IgD-negative memory B cell (primary cell): ENCODE results near the gene PRSS58. TPM values are rescaled to one million over a fixed set of nuclear protein-coding genes. Genes with fewer than 3 reads are reported as not detected.

Experiments
- H3K27ac Mint-ChIP-seq, 3 donors: one replicate each; pipeline ENCODE4 v1.8.0; 2020 to 2022; ENCODE audit warnings: mild to moderate bottlenecking in 3 of 3, mixed read lengths in 3 of 3, moderate library complexity in 1 of 3
- H3K27me3 Mint-ChIP-seq: one replicate; pipeline ENCODE4 v1.8.0; 2021; ENCODE audit warnings: mixed read lengths
- H3K36me3 Mint-ChIP-seq: one replicate; pipeline ENCODE4 v1.8.0; 2020; ENCODE audit warnings: mild to moderate bottlenecking, mixed read lengths
- H3K4me1 Mint-ChIP-seq, 3 donors: one replicate each; pipeline ENCODE4 v1.8.0; 2020 to 2022; ENCODE audit warnings: mixed read lengths in 3 of 3, mild to moderate bottlenecking in 1 of 3
- H3K4me3 Mint-ChIP-seq, 4 donors: one replicate each; pipeline ENCODE4 v1.8.0; 2020 to 2022; ENCODE audit warnings: mild to moderate bottlenecking in 4 of 4, mixed read lengths in 4 of 4, moderate library complexity in 3 of 4
- H3K9me3 Mint-ChIP-seq, 3 donors: one replicate each; pipeline ENCODE4 v1.8.0; 2020 to 2021; ENCODE audit warnings: mixed read lengths in 3 of 3, mild to moderate bottlenecking in 1 of 3
- polyA plus RNA-seq: library from polyadenylated mRNA; unstranded; fragments of 300-500 nt; fragmentation: Illumina TruSeq; gene quantifications from one replicate; pipeline ENCODE4 v1.2.3, GENCODE V29; 2021

The PRSS58 gene, protein sequence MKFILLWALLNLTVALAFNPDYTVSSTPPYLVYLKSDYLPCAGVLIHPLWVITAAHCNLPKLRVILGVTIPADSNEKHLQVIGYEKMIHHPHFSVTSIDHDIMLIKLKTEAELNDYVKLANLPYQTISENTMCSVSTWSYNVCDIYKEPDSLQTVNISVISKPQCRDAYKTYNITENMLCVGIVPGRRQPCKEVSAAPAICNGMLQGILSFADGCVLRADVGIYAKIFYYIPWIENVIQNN
- polyA plus RNA-seq, result not detected

DNA sequence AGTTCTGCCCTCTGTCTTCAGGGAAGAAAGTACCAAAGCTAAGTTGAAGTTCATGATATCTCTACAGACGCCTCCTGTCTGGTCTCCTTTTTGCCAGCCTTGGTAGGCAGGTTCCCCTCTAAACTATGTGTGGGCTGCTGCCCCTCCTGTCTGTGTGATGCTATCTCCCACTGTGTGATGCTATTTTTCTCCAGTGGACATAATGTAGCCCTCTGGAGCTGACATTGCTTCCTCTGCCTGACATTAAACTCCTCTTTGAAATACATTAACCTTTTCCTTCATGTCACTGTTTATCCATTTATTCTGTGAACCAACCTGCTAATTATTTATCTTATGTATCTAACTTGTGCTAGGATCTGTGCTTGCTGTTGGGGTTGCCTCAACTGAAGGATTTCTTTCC lies at the start of gene PRSS58:
PRSS58 (minus strand) TSS at position 101 of the 400 bp plus-strand sequence. CDS start 351 bp downstream, outside the sequence.
- peaks cover 2% of the 10 kb centered on the region for H3K36me3 Mint-ChIP-seq
- H3K4me1 Mint-ChIP-seq, result no peaks in the 10 kb centered on the region
- H3K27me3 Mint-ChIP-seq, result no peaks in the 10 kb centered on the region
- H3K4me3 Mint-ChIP-seq, result no peak within 1 kb of the TSS
- peaks cover 0 to 7% (median 0%) of the 10 kb centered on the region in 3 donors for H3K9me3 Mint-ChIP-seq
- H3K27ac Mint-ChIP-seq, result no peak within 1 kb of the TSS

DNA sequence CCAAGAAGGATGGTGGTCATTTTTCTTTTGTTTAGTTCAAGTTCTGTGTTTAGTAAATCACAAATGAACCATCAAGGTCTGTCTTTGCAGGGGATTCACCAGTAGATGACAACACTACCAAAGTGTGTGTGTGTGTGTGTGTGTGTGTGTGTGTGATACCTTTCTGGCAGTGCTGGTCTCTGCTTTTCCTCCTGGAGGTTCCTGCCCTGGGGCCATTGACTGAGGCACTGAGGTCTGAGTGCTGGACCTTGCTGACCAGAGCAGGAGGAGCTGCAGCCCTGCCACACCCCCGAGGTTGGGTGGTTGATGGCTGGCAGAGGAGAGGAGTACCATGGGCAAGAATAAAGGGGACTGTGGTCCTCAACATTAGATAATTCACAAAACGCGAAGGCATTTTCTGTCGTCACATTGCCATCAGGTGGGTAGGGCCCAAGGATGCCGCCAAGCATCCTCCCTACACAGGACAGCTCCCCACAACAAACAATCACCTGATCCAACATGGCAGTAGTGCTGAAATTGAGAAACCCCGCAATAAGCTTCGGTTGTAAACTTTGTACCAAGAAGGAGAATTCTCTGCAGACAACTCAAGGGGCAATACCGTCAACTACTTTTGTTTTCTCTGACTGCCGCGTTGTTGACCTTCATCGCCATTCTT lies 49.5 kb upstream of the PRSS58 start:
- peaks cover 10% of the 10 kb centered on the region for H3K27me3 Mint-ChIP-seq
- H3K4me3 Mint-ChIP-seq, result peak overlapping the region in 1 of 4 donors; percentile 47
- H3K27ac Mint-ChIP-seq, result peak overlapping the region in 1 of 3 donors; percentile 72
- peaks cover 0 to 3% (median 0%) of the 10 kb centered on the region in 3 donors for H3K9me3 Mint-ChIP-seq
- H3K36me3 Mint-ChIP-seq, result no peaks in the 10 kb centered on the region
- H3K4me1 Mint-ChIP-seq, result peaks cover 0 to 2% (median 0%) of the 10 kb centered on the region in 3 donors

DNA sequence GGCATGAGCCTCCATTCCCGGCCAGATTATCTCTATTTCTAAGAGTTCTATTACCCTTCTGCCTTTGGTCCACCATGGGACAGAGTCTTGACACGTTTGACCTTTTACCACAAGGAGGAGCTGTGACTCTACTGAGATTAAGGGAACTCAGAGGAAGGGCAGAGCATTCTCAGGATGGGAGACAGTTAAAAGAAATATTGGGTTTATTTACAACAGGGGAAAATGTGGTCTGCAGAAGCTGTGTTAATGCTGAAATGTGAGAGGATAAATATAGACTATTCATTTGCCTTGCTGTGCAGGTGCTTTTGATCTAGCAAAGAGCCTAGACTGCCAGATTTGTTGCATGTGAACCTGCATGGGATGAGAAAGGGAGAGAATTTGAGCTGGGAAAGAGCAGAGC lies 45.8 kb upstream of the PRSS58 start:
- peaks cover 0 to 2% (median 2%) of the 10 kb centered on the region in 3 donors for H3K4me1 Mint-ChIP-seq
- H3K4me3 Mint-ChIP-seq, result no peak overlapping the region
- no peaks in the 10 kb centered on the region for H3K36me3 Mint-ChIP-seq
- peaks cover 11% of the 10 kb centered on the region for H3K27me3 Mint-ChIP-seq
- peaks cover 0 to 3% (median 0%) of the 10 kb centered on the region in 3 donors for H3K9me3 Mint-ChIP-seq
- no peak overlapping the region for H3K27ac Mint-ChIP-seq

DNA sequence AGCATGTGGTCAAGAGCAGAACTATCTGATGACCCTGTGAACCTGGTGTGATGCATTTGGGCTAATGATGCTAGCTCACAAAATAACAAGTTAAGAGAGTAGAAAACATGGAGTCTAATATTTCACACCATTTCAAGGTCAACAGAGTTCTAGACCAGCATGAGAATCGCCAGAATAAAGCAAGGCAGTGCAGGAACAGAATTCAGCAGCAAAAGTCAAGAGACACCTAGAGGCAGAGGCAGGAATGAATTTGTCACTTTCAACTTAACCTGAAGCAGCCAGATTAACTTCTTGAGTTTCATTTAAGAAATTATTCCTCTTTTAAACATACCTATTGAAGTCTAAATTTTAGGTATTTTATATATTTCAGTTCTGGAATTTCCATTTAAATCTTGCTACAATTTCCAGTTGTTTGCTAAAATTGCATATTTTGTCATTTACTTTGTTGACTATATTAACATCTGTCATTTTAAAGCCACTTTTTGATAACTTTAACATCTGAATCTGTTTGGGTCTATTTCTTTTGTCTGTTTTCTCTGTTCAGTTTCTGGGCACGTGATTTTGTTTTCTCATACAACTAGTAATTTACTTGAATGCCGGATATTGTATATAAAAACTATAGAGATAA lies 44.2 kb upstream of the PRSS58 start:
- H3K4me1 Mint-ChIP-seq, result peaks cover 0 to 2% (median 2%) of the 10 kb centered on the region in 3 donors

DNA sequence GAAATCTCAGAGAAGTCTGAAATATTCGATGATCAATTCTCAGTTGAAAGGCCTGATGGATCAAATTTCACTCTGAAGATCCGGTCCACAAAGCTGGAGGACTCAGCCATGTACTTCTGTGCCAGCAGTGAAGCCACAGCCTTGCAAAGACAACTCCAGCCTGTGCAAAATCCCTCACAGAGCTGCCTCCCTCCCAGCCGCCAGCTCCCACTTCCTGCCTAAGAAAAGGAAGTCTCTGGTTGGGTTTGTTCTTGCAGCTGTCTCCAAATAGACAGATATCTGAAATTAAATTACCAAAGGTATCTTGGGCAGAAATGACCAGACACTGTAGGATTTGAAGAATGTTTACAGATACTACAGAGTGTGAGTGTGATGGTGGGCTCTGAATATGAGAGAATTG lies 43.4 kb upstream of the PRSS58 start:
- peaks cover 0 to 2% (median under 1%) of the 10 kb centered on the region in 3 donors for H3K4me1 Mint-ChIP-seq
- peaks cover 21% of the 10 kb centered on the region for H3K27me3 Mint-ChIP-seq
- H3K9me3 Mint-ChIP-seq, result peaks cover 0 to 4% (median 2%) of the 10 kb centered on the region in 3 donors
- H3K4me3 Mint-ChIP-seq, result peak overlapping the region in 1 of 4 donors; percentile 31
- no peak overlapping the region for H3K27ac Mint-ChIP-seq
- H3K36me3 Mint-ChIP-seq, result no peaks in the 10 kb centered on the region

More for the DNA sequence above, 44.2 kb upstream of the PRSS58 start:
- no peak overlapping the region for H3K27ac Mint-ChIP-seq
- H3K36me3 Mint-ChIP-seq, result no peaks in the 10 kb centered on the region
- peaks cover 19% of the 10 kb centered on the region for H3K27me3 Mint-ChIP-seq
- H3K4me3 Mint-ChIP-seq, result no peak overlapping the region
- peaks cover 0 to 3% (median under 1%) of the 10 kb centered on the region in 3 donors for H3K9me3 Mint-ChIP-seq

DNA sequence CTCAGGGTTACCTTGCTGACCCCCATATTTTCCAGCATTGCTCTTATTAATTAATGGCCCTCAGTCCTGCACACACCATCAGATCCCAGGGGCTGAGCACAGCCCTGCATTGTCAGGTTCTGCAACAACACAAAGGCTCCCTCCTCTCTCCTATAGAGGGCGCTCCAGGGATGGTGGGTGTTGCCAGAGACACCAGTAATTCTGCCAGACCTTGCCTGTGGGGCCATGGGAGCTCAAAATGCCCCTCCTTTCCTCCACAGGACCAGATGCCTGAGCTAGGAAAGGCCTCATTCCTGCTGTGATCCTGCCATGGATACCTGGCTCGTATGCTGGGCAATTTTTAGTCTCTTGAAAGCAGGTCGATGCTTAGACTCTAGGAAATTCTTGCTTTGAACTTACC lies 42.8 kb upstream of the PRSS58 start:
- Mint-ChIP-seq H3K27ac (no peak overlapping the region), H3K9me3 (peaks cover 0 to 4% (median 2%) of the 10 kb centered on the region in 3 donors)

DNA sequence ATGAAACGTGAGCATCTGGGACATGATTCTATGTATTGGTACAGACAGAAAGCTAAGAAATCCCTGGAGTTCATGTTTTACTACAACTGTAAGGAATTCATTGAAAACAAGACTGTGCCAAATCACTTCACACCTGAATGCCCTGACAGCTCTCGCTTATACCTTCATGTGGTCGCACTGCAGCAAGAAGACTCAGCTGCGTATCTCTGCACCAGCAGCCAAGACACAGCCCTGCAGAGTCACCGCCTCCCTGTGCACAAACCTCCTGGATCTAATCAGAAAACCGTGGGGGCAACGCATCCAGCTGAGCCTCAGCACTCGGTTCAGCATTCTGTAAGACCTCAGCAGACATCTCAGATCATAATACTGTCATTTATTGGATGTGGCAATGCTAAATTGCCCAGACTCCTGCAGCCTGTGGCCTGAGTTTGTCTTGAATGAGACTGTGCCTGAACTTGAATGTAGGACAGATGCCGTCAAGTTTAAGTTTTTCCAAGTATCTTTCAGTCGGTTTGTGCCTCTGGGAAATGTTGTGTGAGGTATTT lies 41.5 kb upstream of the PRSS58 start:
- Mint-ChIP-seq H3K27me3 (peaks cover 22% of the 10 kb centered on the region), H3K4me3 (peak overlapping the region in 1 of 4 donors; percentile 12)

More for the DNA sequence above, 42.8 kb upstream of the PRSS58 start:
- Mint-ChIP-seq H3K4me3 (no peak overlapping the region), H3K36me3 (no peaks in the 10 kb centered on the region), H3K27me3 (peaks cover 25% of the 10 kb centered on the region), H3K4me1 (peaks cover 0 to 2% (median 0%) of the 10 kb centered on the region in 3 donors)

DNA sequence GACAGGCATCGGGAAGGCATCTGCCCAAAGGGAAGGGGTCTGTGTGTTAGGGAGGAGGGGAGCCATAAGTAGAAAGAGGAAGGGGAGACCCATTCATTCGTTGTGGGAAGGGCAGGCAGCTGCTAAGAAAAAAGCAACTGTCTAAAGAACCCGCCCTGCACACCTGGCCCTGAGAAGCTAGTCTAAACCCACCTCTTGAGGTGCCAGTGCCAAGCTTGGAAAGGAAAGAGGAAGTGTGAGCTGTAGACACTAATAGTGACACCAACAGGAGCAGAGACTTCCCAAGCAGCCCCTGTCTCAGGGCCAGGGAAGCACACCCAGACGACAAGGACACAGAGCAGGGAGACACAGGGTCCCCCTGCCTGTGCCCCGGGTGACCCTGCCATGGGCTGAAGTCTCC lies 40.8 kb upstream of the PRSS58 start:
- no peak overlapping the region for H3K4me3 Mint-ChIP-seq
- H3K27me3 Mint-ChIP-seq, result peaks cover 19% of the 10 kb centered on the region
- peaks cover 3% of the 10 kb centered on the region for H3K36me3 Mint-ChIP-seq
- H3K9me3 Mint-ChIP-seq, result peaks cover 0 to 4% (median 2%) of the 10 kb centered on the region in 3 donors
- H3K27ac Mint-ChIP-seq, result peak overlapping the region in 1 of 3 donors; percentile 63
- peaks cover 0 to 2% (median 0%) of the 10 kb centered on the region in 3 donors for H3K4me1 Mint-ChIP-seq

More for the DNA sequence above, 41.5 kb upstream of the PRSS58 start:
- Mint-ChIP-seq H3K4me1 (peaks cover 0 to 2% (median 0%) of the 10 kb centered on the region in 3 donors), H3K9me3 (peaks cover 0 to 4% (median 2%) of the 10 kb centered on the region in 3 donors), H3K36me3 (peaks cover 2% of the 10 kb centered on the region), H3K27ac (no peak overlapping the region)

DNA sequence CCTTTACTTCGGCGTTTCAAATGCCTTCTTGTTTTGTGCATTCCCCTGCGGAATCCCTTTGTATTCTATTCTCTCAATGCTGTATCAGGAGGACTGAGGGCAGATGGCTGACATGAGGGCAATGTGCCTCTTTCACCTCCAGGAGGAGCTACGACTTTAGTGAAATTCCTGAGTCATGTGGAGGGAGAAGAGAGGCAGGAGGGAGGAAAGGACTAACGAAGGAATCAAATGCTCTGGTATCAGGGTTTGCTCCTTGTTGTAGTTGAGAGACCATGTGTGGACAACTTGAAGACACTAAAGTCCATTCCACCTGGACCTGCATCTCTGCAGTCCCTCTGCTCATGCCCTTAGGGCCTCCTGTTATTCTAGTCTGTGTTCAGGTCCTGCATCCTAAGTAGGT lies 40.2 kb upstream of the PRSS58 start:
- Mint-ChIP-seq H3K36me3 (peaks cover 3% of the 10 kb centered on the region), H3K4me1 (peaks cover 0 to 2% (median 0%) of the 10 kb centered on the region in 3 donors), H3K27ac (no peak overlapping the region), H3K9me3 (peaks cover 0 to 4% (median 2%) of the 10 kb centered on the region in 3 donors), H3K4me3 (no peak overlapping the region), H3K27me3 (peaks cover 19% of the 10 kb centered on the region)

DNA sequence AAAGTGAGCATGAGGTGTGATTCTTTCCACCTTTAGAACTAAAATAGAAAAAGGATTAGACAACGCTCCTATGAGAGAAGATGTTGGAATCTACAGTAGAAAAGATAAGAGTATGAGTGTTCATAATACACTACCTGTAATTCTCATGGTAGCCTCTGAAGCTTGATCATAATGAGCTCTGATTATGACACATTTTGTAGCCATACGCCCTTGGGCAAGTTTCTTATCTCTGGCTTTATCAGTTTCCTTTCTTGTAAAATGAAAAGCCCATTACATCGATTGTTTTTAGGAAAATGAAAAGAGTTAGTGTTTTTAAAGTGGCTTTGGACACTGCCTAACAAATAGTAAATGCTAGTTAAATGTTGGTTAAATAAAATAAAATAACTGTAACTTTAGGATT lies 22.4 kb upstream of the PRSS58 start:
- H3K9me3 Mint-ChIP-seq, result peaks cover 0 to 7% (median 5%) of the 10 kb centered on the region in 3 donors
- H3K4me3 Mint-ChIP-seq, result no peak overlapping the region
- no peaks in the 10 kb centered on the region for H3K4me1 Mint-ChIP-seq
- no peaks in the 10 kb centered on the region for H3K36me3 Mint-ChIP-seq
- H3K27me3 Mint-ChIP-seq, result peaks cover 6% of the 10 kb centered on the region
- no peak overlapping the region for H3K27ac Mint-ChIP-seq

DNA sequence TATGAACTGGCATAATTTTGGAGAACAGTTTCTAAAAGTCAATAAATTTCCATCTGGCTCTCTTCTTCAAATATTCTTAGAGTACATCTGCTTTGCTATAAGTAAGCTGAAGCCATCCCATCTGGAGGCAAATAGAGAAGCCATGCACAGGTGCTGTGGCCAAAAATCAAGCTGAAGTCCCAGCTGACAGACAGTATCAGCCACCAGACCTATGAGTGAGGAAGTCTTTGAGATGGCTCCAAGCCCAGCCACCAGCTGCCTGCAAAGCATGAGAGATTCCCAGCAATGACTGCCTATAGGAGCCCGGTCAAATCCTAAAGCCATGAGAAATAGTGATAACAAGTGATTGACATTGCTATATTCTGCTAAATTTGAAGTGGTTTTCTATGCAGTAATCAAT lies 21.7 kb upstream of the PRSS58 start:
- no peak overlapping the region for H3K4me3 Mint-ChIP-seq
- no peaks in the 10 kb centered on the region for H3K36me3 Mint-ChIP-seq
- no peak overlapping the region for H3K27ac Mint-ChIP-seq
- peaks cover 0 to 2% (median 0%) of the 10 kb centered on the region in 3 donors for H3K4me1 Mint-ChIP-seq
- H3K9me3 Mint-ChIP-seq, result peaks cover 0 to 12% (median 7%) of the 10 kb centered on the region in 3 donors
- H3K27me3 Mint-ChIP-seq, result peaks cover 6% of the 10 kb centered on the region

DNA sequence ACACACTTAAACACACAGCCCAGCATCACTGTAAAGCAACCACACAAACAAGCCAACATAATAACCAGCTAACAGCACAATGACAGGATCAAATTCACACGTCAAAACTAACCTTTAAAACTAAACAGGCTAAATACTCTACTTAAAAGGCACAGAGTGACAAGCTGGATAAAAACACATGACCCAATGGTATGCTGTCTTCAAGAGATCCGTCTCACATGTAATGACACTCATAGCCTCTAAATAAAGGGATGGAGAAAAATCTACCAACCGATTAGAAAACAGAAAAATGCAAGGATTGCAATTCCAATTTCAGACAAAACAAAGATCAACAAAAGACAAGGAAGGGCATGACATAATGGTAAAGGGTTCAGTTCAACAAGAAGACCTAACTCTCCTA lies 17.2 kb upstream of the PRSS58 start:
- H3K27me3 Mint-ChIP-seq, result peaks cover 3% of the 10 kb centered on the region
- H3K36me3 Mint-ChIP-seq, result no peaks in the 10 kb centered on the region
- no peak overlapping the region for H3K27ac Mint-ChIP-seq
- peaks cover 0 to 2% (median 0%) of the 10 kb centered on the region in 3 donors for H3K4me1 Mint-ChIP-seq
- H3K9me3 Mint-ChIP-seq, result peaks cover 0 to 12% (median 9%) of the 10 kb centered on the region in 3 donors
- H3K4me3 Mint-ChIP-seq, result no peak overlapping the region

DNA sequence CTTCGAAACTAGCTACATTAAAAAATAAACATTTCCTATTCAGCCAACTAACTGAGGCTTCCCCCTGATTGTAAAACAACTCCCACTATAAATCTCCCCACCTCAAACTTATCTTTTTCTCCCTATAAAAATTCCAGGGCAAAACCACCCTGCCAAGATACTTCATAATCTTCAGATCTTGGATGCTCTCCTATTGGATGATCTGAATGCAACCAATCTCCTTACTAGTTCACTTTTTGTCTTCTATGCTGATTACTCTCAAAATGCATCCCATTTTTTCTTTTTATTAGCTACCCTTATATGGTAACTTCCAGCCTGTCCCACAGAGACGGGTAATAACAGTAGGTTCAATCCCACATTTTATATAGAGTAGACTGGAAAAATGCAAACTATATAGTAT lies 15.0 kb upstream of the PRSS58 start:
- H3K9me3 Mint-ChIP-seq, result peaks cover 0 to 12% (median 9%) of the 10 kb centered on the region in 3 donors
- H3K4me3 Mint-ChIP-seq, result no peak overlapping the region
- no peaks in the 10 kb centered on the region for H3K36me3 Mint-ChIP-seq
- no peak overlapping the region for H3K27ac Mint-ChIP-seq
- peaks cover 1% of the 10 kb centered on the region for H3K27me3 Mint-ChIP-seq
- peaks cover 0 to 2% (median 0%) of the 10 kb centered on the region in 3 donors for H3K4me1 Mint-ChIP-seq

DNA sequence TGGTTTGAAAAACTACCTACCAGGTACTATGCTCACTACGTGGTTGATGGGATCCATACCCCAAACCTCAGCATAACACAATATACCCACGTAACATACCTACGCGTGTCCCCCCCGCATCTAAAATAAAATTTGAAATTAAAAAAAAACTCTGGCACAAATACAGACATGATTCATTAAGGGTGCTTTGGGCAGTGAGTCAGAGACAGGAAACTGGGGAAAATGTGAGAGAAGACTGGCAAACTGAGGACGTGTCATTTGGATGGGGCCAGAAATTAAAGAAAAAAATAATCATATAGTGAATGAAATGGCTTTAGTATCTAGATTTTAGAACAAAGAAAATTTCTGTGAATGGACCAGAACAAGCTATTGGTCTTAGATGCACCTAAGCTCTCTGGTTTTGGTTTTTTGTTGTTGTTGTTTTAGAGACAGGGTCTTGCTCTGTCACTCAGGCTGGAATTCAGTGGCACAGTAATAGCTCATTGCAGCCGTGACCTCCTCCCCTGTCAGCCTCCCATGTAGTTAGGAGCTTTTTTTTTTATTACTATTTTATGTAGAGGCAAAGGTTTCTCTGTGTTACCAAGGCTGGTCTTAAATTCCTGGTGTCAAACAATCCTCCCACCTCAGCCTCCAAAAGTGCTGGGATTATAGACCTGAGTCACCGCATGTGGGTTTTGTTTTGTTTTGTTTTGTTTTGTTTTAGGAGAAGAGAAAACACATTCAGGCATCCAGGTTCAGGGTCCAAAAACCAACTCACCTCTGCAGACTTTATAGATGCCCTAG lies 5.9 kb upstream of the PRSS58 start:
- Mint-ChIP-seq H3K4me3 (no peak overlapping the region), H3K4me1 (no peaks in the 10 kb centered on the region), H3K36me3 (no peaks in the 10 kb centered on the region), H3K27me3 (no peaks in the 10 kb centered on the region), H3K9me3 (peaks cover 0 to 7% (median 0%) of the 10 kb centered on the region in 3 donors), H3K27ac (no peak overlapping the region)
